ENCODE measurements around the gene EXD2.
"Not testable (repeated sequence)": the region's sequence is repeated elsewhere in the genome, so short reads cannot be mapped to it uniquely, and the experiment has no call there.

The EXD2 gene

DNA sequence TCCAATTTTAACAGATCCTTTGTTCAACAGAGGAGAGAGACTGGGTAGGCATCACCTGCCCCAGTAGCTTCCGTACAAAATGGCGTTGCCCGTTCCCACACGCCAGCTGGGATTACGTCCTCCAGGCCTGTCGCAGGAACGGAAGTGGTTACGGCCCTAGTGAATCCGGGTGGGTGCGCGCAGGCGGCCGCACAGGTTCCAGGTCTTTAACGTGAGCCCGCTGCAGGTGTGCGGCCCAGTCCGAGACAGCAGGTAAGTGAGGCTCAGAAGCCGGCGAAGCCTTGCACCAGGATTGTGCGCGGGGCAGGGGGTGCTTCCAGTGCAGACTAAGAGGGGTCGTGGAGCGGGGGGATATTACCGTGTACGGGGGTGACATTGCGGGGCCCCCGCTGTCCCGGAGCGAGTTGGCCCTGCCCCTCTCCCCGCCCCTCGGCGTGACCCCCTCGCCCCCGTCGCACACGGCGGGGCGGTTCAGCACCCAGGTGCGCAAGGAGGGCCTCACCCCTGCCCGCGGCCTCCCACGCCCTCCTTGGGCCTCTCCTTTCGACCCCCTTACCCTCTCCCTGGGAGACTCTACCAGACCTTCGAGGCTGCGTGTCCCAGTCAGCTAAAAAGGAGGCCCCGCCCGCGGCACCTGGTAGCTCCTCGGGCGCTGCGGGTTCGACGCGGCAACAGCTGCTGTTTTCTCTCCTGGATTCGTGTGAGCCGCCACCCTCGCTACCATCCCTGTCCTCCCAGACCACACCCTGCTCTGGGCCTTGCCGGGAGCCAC, at the start of gene EXD2:
TSS of gene EXD2 (plus strand) at position 159 of the 772 bp plus-strand sequence. CDS start 17,973 bp downstream, outside the sequence.
- peak; percentile 18 to 37 for DNase-seq (ENCODE audit: low read depth in 2 of 2)

DNA sequence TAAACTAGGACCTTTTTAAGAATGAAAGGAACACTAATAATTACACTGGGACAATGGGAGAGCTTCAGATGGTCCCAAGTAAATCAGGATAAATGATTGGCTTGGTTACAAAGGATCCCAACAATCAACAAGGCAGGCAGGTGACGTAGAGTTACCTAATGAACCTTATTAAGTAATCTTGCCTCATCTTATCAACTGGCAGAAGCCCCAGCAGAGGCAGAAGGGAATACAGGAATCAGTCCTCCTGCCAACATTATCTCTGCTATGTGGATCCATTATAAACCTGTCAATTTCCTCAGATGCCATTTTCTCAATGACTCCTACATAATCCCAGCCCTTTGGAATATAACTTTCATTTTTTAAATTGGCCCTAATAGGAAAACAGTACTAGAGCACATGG, 49.7 kb upstream of the EXD2 start:
- DNase-seq (ENCODE audit: low read depth in 2 of 2), result no peak

DNA sequence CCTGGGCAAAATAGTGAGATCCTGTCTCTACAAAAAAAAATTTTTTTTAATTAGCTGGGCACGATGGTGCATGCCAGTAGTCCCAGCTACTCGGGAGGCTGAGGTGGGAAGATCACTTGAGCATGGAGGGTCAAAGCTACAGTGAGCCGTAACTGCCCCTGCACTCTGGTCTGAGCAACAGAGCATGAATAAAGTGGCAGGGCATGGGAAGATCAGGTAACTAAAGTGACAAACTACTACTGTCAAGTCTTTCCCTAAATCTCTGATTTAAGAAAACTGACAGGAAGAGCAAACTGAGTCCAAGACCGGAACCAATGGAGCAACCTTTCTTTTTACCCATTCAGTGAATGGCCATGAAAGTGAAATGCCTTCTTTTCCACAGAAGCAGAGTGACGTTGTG, 49.2 kb upstream of the EXD2 start:
- DNase-seq (ENCODE audit: low read depth in 2 of 2), result no peak

DNA sequence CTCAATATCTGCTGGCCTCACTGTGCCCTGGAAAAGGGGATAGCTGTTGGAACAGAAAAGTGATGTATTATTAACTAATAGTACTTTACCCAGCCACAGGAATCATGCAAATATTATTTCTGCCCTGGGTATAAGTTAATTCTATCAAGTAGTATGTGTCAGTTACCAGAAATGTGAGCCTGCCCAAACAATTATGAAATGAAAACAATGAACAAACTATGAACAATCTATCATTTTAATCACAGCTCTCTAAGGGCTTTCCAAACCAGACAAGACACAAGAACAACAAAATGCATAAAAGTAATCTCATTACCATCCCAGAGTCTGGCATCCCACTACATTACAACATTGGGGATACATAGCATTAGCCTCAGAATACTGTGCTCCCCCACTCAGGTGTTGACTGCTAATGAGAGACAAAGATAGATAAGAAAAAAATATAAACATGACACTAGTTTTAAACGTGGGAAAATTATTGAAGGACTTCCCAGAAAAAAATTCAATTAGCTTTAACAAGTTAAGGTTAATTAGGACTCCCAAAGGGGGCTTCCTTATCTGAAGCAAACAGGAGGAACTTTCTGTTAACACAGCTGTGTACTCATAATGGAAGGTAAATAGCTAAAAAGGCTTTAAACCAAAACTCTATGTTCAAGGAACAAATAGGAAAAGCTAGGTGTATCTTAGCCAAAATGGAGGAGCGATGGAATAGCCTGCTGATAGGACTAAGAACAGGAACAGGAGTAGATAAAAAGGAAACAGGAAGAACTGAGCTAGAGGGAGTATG, 41.6 kb upstream of the EXD2 start:
- DNase-seq (ENCODE audit: low read depth in 2 of 2), result no peak

DNA sequence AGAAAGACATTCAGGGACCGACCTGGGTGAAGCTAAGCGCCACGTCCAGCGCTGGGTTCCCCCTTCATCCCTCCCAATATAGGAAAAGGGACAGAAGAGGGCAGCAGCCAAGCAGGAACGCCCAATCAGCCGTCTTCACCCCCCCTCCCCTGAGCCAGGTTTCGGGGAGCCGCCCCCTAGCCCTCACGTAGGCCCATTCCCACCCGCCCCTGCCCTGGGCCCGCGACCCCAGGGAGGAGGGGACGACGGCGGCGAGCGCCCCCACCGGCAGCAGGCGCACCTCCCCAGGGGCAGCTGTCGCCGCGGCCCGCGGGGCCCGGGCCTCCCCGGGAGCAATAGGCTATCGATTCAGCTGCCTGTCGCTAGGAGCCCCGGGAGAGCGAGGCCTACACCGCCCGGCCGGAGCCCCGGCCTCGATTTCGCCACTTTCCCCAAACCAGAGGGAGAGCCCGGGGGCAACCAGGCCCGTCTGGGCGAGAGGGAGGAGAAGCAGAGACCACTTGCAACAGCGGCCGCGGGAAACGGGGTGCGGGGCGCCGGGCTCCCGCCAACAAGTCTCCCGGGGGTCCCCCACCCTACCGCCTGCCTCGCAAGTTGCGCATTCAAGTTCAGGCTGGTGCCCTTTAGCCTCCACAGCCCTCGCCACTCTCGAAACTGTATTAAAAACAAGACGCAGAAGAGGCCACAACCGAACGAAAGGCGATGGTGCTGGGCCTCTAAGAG, 39.7 kb upstream of the EXD2 start:
- DNase-seq (ENCODE audit: low read depth in 2 of 2), result peak; percentile 57 to 61

DNA sequence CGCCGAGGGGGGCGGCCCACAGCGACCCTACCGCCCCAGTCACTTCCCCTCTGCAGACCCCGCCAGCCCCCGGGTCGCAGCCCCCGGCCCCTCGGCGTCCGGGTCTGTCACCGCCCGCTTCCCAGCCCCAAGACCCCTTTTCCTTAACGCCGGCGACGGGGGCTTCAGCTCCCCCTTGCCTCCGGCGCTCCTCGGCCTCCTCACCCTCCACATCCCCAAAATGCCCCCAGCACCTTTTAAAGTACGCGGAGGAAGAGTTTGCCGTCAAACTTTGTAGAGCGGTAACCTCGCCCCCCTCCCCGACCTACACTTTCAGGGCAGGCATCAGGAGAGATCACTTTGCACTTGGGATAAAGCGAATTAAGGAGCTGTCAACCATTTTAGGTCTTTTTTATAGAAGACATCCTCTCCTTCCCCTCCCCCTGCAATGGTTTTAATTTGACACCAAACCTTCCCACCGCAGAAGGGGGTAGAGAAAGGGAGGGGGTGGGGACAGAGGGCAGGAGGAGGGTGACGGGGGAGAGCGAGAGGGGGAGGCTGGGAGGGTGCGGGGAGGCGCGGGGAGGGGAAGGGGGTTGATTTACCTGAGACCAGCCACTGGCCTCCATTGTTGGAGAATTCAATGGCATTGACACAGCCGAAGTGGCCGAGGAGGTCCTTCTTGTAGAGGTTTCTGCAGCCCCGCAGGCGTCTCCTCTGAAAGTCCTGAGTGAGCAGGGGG, 39.0 kb upstream of the EXD2 start:
- peak in 1 of 2 donors; percentile 28 for DNase-seq (ENCODE audit: low read depth in 2 of 2)

- peak in 1 of 2 donors; percentile 82 for DNase-seq (ENCODE audit: low read depth in 2 of 2)
Observed at GRCh38 chr14:69152902-69153151, 38.5 kb upstream of the EXD2 start, which contains the start of gene DCAF5. Gene DCAF5, minus strand, starts transcription at chr14:69153119. Its CDS starts 141 bp downstream, at chr14:69152978.

- DNase-seq (ENCODE audit: low read depth in 2 of 2), result peak in 1 of 2 donors; percentile 88
Observed at GRCh38 chr14:69153152-69153872, 38.0 kb upstream of the EXD2 start.

- DNase-seq (ENCODE audit: low read depth in 2 of 2), result no peak
Observed at GRCh38 chr14:69153873-69154270, 37.4 kb upstream of the EXD2 start.

DNA sequence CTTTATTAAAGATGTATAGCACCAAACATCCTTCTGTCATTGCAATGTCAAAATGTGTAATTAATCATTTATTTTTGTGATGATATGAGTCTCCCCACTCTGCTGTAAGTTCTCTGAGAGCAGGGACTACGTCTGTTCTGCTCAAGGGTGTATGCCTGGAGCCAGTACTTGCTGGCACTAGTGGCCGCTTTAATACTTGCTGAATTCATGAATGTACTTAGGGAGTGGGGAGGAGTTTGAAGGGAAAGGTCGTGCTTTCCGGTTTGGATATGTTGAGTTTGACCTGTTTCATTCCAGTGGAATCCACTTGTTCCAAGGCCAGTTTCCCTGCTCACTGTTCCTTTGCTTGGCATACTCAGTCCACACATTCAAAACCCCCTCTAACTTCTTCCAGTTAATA, 36.5 kb upstream of the EXD2 start:
- no peak for DNase-seq (ENCODE audit: low read depth in 2 of 2)

GRCh38 chr14:69156224-69156623, 35.1 kb upstream of the EXD2 start:
- DNase-seq (ENCODE audit: low read depth in 2 of 2), result no peak

GRCh38 chr14:69161590-69161989, 29.7 kb upstream of the EXD2 start:
- DNase-seq (ENCODE audit: low read depth in 2 of 2), result no peak

DNA sequence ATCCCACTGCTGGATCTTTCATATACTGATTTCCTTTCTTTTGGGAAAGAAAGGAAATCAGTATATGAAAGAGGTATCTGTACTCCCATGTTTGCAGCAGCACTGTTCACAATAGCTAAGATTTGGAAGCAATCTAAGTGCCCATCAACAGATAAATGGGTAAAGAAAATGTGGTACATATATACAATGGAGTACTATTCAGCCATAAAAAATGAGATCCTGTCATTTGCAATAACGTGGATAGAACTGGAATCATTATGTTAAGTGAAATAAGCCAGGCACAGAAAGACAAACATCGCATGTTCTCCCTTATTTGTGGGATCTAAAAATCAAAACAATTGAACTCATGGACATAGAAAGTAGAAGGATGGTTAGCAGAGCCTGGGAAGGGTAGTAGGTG, 25.5 kb upstream of the EXD2 start:
- DNase-seq (ENCODE audit: low read depth in 2 of 2), result not testable (repeated sequence)

DNA sequence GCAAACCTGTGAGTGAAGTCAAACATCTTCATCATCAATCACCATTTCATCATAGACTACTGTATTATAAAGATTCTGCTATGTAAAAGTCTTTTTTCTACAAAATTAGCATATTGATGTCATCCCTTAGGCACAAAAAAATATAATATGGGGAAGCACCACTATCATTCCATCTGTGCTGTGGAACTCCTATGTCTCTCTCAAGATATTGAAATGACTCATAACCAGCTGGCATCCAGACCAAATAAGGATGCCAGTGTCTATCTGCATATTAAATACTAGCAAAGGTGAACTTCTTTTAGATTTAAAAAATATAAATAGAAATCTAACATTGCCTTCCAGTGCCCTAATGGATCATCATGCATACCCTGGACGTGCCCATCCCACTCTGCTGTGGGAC, 20.5 kb upstream of the EXD2 start:
- DNase-seq (ENCODE audit: low read depth in 2 of 2), result no peak

GRCh38 chr14:69171569-69171968, 19.7 kb upstream of the EXD2 start:
- DNase-seq (ENCODE audit: low read depth in 2 of 2), result no peak

GRCh38 chr14:69175130-69175529, 16.2 kb upstream of the EXD2 start:
- no peak for DNase-seq (ENCODE audit: low read depth in 2 of 2)

DNA sequence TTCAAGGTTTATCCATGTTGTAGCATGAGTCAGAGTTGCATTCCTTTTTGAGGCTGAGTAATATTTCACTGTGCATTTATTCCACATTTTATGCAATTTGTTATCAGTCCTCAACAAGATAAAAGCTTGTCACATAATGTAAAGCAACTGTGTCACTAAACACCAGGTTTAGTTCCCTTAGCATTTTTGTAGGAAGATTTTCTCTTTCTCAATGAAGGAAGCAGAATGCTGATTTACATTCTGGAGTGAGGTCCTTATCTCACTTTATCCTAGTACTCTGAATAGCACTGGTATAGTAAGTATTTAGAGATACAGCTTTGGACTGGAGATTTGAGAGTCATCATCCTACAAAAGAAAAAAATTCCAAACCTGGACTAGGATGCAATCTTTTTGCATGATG, 9.8 kb upstream of the EXD2 start:
- no peak for DNase-seq (ENCODE audit: low read depth in 2 of 2)

DNA sequence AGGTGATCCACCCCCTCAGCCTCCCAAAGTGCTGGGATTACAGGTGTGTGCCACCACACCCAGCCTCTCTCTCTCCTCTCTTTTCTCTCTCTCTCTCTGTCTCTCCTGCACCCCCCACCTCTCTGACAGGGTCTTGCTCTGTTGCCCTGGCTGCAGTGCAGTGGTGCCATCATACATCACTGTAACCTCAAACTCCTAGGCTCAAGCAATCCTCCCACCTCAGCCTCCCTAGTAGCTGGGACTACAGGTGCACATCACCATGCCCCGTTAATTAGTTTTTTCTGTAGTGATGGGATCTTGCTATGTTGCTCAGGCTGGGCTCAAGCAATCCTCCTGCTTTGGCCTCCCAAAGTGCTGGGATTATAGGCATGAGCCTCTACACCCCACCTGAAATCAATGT, 8.7 kb upstream of the EXD2 start:
- DNase-seq (ENCODE audit: low read depth in 2 of 2), result not testable (repeated sequence)

DNA sequence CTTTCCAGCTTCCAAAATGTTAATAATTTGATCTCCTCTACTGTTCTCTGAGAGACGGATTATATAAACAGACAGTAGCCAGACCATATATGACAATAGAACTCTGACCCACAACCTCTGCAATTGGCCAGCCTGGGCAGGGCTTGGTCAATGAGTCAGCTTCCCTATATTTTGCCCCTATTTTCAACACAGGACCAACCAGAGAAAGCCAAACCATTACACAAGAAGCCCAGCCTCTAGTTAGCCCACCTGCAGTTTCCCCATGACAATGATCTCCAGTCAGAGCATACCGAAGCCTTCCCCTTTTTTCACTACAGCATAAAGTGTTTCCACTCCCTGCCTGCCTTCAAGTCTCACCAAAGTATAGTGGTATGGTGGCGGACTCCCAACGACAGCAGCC, 7.6 kb upstream of the EXD2 start:
- DNase-seq (ENCODE audit: low read depth in 2 of 2), result no peak

DNA sequence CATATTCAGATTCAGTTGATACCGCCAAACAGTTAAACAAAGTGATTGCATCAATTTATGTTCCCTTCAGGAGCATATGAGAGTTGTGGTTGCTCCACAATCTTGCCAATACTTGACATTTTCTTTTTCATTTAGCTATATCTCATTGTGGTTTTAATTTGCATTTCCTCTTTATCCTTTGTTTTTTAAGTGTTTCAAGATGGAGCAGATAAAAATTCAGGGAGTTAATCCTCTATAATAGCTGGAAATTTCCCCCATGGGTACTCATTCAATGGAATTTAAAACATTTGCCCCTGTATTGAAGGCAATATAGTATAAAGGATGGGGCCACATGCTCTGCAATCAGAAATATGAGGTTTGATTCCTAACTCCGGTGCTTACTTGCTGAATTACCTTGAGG, 1.1 kb upstream of the EXD2 start:
- no peak for DNase-seq (ENCODE audit: low read depth in 2 of 2)

DNA sequence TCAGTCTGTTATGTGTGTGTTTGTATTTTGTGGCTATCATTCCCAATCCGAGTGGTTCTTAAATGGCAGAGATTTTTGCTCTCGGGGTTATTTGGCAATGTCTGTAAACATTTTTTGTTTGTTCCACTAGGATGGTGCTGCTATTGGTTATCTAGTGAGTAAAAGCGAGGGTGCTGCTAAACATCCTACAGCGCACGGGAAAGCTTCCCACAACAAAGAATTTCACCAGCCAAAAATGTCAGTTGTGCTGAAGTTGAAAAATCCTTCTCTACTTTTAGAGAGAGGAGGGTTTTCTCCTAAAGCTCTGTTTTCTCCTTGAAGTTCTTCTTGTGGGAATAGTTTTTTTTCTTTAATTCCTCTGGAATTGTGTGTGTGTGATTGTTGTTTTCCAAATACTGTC, 2.4 kb downstream of the EXD2 start:
- no peak for DNase-seq (ENCODE audit: low read depth in 2 of 2)
